ENCODE data around the gene LETMD1. TPM values are rescaled to one million over a fixed set of nuclear protein-coding genes. Genes with fewer than 3 reads are reported as not detected.

LETMD1 gene
- total and polyA plus RNA-seq, 3 donors from 2014 or later = 61.2 to 75.3 (median 72.7) TPM

DNA sequence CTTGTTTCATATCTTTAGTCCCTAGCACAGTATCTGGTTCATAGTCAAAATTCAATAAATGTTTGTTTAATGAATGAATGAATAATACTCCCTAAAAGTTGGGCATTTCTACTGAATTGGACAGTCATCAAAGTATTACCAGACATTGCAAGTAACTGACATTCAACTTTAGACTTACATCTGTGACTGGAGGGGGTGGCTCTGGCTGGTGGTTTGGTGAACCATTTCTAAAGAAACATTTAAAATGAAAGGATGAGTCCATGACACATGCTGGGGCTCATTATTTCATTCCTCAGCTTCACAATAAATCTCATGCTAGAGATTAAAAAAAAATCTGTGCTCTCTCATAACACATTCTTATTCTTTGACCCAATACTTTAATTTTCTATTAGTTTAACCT is 55.9 kb downstream of the LETMD1 start:
- H3K36me3 ChIP-seq (ENCODE audit: low read depth, missing control alignments) = no peaks in the 10 kb centered on the region
- intact Hi-C loops (cut with DNase I; ENCODE audit: low total_unique reads) = no loop called here
- DNase-seq = no peak
- no peak overlapping the region for H3K27ac ChIP-seq
- H3K9me3 ChIP-seq = no peaks in the 10 kb centered on the region
- H3K4me3 ChIP-seq = no peak overlapping the region
- H3K4me1 ChIP-seq = no peaks in the 10 kb centered on the region
- H3K27me3 ChIP-seq = no peaks in the 10 kb centered on the region
- no peak for TF ChIP-seq POLR2A (IDR thresholded peaks at IDR 0.05)
- no peak for TF ChIP-seq CTCF (IDR thresholded peaks at IDR 0.05)

GRCh38 chr12:51108136-51108535 is 60.0 kb downstream of the LETMD1 start:
- 84 to 85% methylated on average over 4 of the region's 4 CpGs for WGBS, 2 donors

More at GRCh38 chr12:51108136-51108535, 60.0 kb downstream of the LETMD1 start:
- Histone ChIP-seq H3K4me1 (no peaks in the 10 kb centered on the region), H3K4me3 (no peak overlapping the region), H3K27me3 (no peaks in the 10 kb centered on the region), H3K36me3 (ENCODE audit: low read depth, missing control alignments) (no peaks in the 10 kb centered on the region), H3K27ac (no peak overlapping the region), H3K9me3 (no peaks in the 10 kb centered on the region)
- no peak for DNase-seq
- TF ChIP-seq CTCF (IDR thresholded peaks at IDR 0.05) = no peak
- no peak for TF ChIP-seq POLR2A (IDR thresholded peaks at IDR 0.05)
- intact Hi-C loops (cut with DNase I; ENCODE audit: low total_unique reads) = no loop called here

Small RNA genes within 50 kb of the gene (small RNA-seq; reads per million reads assigned to genes)
- gene RNU6-1273P (0 reads per million in 2 donors), gene RNU6-87P (0 reads per million in 2 donors)

Other genes starting within 250 kb of the LETMD1 start
- 1 to 10 TPM; 6.8 to 8.9 TPM for gene TMPRSS12, start 205.4 kb upstream of the LETMD1 start, total RNA-seq
- gene TMPRSS12, start 205.4 kb upstream of the LETMD1 start, polyA plus RNA-seq (ENCODE audit: insufficient read depth, low read depth, low replicate concordance) = 65.6 TPM
- not detected for gene HIGD1C, start 95.8 kb upstream of the LETMD1 start, total RNA-seq
- gene HIGD1C, start 95.8 kb upstream of the LETMD1 start, polyA plus RNA-seq (ENCODE audit: insufficient read depth, low read depth, low replicate concordance) = 3.4 TPM
- 10 to 100 TPM; 63.4 to 66.5 TPM for gene SLC11A2, start 21.9 kb upstream of the LETMD1 start, total RNA-seq
- gene SLC11A2, start 21.9 kb upstream of the LETMD1 start, polyA plus RNA-seq (ENCODE audit: insufficient read depth, low read depth, low replicate concordance) = 42.9 TPM
- gene CSRNP2, start 35.3 kb downstream of the LETMD1 start, total RNA-seq = 10 to 100 TPM; 67.6 to 85.3 TPM
- 74.8 TPM for gene CSRNP2, start 35.3 kb downstream of the LETMD1 start, polyA plus RNA-seq (ENCODE audit: insufficient read depth, low read depth, low replicate concordance)
- 10 to 100 TPM; 13.8 to 16.2 TPM for gene TFCP2, start 124.8 kb downstream of the LETMD1 start, total RNA-seq
- 17.2 TPM for gene TFCP2, start 124.8 kb downstream of the LETMD1 start, polyA plus RNA-seq (ENCODE audit: insufficient read depth, low read depth, low replicate concordance)
- gene POU6F1, start 169.7 kb downstream of the LETMD1 start, total RNA-seq = 1 to 10 TPM; 7.5 to 7.6 TPM
- 4.4 TPM for gene POU6F1, start 169.7 kb downstream of the LETMD1 start, polyA plus RNA-seq (ENCODE audit: insufficient read depth, low read depth, low replicate concordance)
- gene DAZAP2, start 190.5 kb downstream of the LETMD1 start, total RNA-seq = 100 to 1,000 TPM; 106 to 176 TPM
- gene DAZAP2, start 190.5 kb downstream of the LETMD1 start, polyA plus RNA-seq (ENCODE audit: insufficient read depth, low read depth, low replicate concordance) = 226 TPM
- 10 to 100 TPM; 12.2 to 13.5 TPM for gene SMAGP, start 222.1 kb downstream of the LETMD1 start, total RNA-seq
- 16.0 TPM for gene SMAGP, start 222.1 kb downstream of the LETMD1 start, polyA plus RNA-seq (ENCODE audit: insufficient read depth, low read depth, low replicate concordance)

Measured in testis (tissue), 3 donors.